SH-SY5Y (cell line): ENCODE results near the gene MED9.

Experiments used
- GATA2 ChIP-seq: IDR thresholded peaks from 2 replicates; pipeline ENCODE4 v1.6.1; 2011; ENCODE audit warnings: mild to moderate bottlenecking, low read depth, low read length
- GATA3 ChIP-seq: IDR thresholded peaks from 2 replicates; pipeline ENCODE4 v1.6.1; 2011; ENCODE audit warnings: low read depth, mild to moderate bottlenecking, low read length, moderate library complexity

MED9 gene

GRCh38 chr17:17538417-17539391, 61.9 kb downstream of the MED9 start:
- TF ChIP-seq GATA2 (no peak), GATA3 (no peak)

- TF ChIP-seq GATA2 = no peak
These were observed 62.8 kb downstream of the MED9 start for GRCh38 chr17:17539591-17539990.

GRCh38 chr17:17540278-17540906, 63.6 kb downstream of the MED9 start:
- TF ChIP-seq GATA2 = no peak
- no peak for TF ChIP-seq GATA3

GRCh38 chr17:17540935-17541639, 64.3 kb downstream of the MED9 start:
- TF ChIP-seq GATA2 (no peak), GATA3 (no peak)

- TF ChIP-seq GATA2 = no peak
- TF ChIP-seq GATA3 = no peak
These were observed 64.8 kb downstream of the MED9 start for GRCh38 chr17:17541640-17542001.
